Neural crest cell (in vitro differentiated cells): ENCODE data around the gene LRFN5. TPM values are rescaled to one million over a fixed set of nuclear protein-coding genes. Genes with fewer than 3 reads are reported as not detected.

Source experiments
- DNase-seq: peaks from one replicate; pipeline ENCODE4 v3.0.0; 2021; ENCODE audit warnings: low read depth, mixed read lengths, low spot score
- H3K27ac Mint-ChIP-seq: one replicate; pipeline ENCODE4 v1.8.0; 2021; ENCODE audit warnings: mild to moderate bottlenecking, mixed read lengths; ENCODE audit not compliant: unreplicated experiment
- H3K27me3 Mint-ChIP-seq: 2 replicates; pipeline ENCODE4 v1.8.0; 2021; ENCODE audit warnings: low read depth, mild to moderate bottlenecking, mixed read lengths
- H3K36me3 Mint-ChIP-seq: 2 replicates; pipeline ENCODE4 v1.8.0; 2021; ENCODE audit warnings: low read depth, mild to moderate bottlenecking, mixed read lengths
- H3K4me1 Mint-ChIP-seq: 2 replicates; pipeline ENCODE4 v1.8.0; 2021; ENCODE audit warnings: mixed read lengths
- H3K4me3 Mint-ChIP-seq: one replicate; pipeline ENCODE4 v1.8.0; 2021; ENCODE audit warnings: mild to moderate bottlenecking, mixed read lengths
- H3K9me3 Mint-ChIP-seq: 2 replicates; pipeline ENCODE4 v1.8.0; 2021; ENCODE audit warnings: mixed read lengths
- total RNA-seq: library from RNA; stranded (reverse); gene quantifications from 2 replicates; pipeline ENCODE4 v1.2.1, GENCODE V29; 2021
- TF ChIP-seq, protein P1 (sequence below): fragments of 200-600 bp; sonication (generic); conservative IDR thresholded peaks from 2 replicates; pipeline ENCODE4 v1.5.0; 2021; ENCODE audit warnings: antibody characterized with exemption, mild to moderate bottlenecking

LRFN5 gene
- total RNA-seq, 1 donor from 2014 or later, result 1.3 TPM

DNA sequence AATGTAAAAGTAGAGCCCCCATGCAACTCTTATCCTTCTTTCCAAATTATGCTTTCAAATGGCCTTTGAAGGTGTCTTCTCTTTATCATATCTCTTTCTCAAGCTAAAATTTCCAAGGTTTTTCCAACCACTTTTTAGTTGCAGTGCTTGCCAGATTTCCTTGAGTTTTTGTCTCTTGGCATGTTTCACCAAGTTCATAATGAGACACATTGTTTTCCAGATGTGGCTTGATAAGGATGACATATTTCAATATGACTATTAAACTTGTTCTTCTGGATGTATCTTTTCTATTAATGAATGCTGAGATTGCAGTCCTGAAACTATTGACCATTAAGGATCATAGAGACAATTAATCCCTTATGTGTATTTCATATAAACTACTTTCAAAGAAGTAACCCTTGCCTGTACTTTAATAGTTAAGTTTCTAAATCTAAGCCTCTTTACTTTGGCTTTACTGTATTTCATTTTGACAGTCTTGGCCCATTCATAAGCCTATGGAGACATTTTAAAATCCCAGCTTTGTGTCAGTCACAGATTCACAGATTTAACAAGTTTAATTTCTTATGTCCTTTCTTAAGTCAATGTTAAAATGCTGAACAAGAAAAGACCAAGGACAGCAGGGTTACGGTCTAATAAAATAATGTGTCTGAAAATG, 151.5 kb downstream of the LRFN5 start:
- Mint-ChIP-seq H3K4me1 (no peaks in the 10 kb centered on the region), H3K27ac (no peak overlapping the region), H3K36me3 (peaks cover 5% of the 10 kb centered on the region), H3K27me3 (no peaks in the 10 kb centered on the region), H3K4me3 (no peak overlapping the region), H3K9me3 (peaks cover 4% of the 10 kb centered on the region)
- DNase-seq, result no peak
- TF ChIP-seq, protein P1, sequence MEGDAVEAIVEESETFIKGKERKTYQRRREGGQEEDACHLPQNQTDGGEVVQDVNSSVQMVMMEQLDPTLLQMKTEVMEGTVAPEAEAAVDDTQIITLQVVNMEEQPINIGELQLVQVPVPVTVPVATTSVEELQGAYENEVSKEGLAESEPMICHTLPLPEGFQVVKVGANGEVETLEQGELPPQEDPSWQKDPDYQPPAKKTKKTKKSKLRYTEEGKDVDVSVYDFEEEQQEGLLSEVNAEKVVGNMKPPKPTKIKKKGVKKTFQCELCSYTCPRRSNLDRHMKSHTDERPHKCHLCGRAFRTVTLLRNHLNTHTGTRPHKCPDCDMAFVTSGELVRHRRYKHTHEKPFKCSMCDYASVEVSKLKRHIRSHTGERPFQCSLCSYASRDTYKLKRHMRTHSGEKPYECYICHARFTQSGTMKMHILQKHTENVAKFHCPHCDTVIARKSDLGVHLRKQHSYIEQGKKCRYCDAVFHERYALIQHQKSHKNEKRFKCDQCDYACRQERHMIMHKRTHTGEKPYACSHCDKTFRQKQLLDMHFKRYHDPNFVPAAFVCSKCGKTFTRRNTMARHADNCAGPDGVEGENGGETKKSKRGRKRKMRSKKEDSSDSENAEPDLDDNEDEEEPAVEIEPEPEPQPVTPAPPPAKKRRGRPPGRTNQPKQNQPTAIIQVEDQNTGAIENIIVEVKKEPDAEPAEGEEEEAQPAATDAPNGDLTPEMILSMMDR, result no peak

GRCh38 chr14:41761204-41761603, 154.5 kb downstream of the LRFN5 start:
- TF ChIP-seq, protein P1, result no peak
- Mint-ChIP-seq H3K4me1 (no peaks in the 10 kb centered on the region), H3K9me3 (no peaks in the 10 kb centered on the region), H3K27ac (no peak overlapping the region), H3K4me3 (no peak overlapping the region), H3K27me3 (no peaks in the 10 kb centered on the region), H3K36me3 (peaks cover 3% of the 10 kb centered on the region)
- DNase-seq, result no peak

- TF ChIP-seq, protein P1, result no peak
- peaks cover 5% of the 10 kb centered on the region for H3K9me3 Mint-ChIP-seq
- no peak overlapping the region for H3K27ac Mint-ChIP-seq
- no peaks in the 10 kb centered on the region for H3K4me1 Mint-ChIP-seq
- no peaks in the 10 kb centered on the region for H3K36me3 Mint-ChIP-seq
- H3K4me3 Mint-ChIP-seq, result no peak overlapping the region
- no peaks in the 10 kb centered on the region for H3K27me3 Mint-ChIP-seq
- no peak for DNase-seq
These were observed 160.1 kb downstream of the LRFN5 start for GRCh38 chr14:41766772-41767171.

GRCh38 chr14:41773536-41774279, 167.0 kb downstream of the LRFN5 start:
- Mint-ChIP-seq H3K27ac (no peak overlapping the region), H3K4me3 (no peak overlapping the region), H3K9me3 (peaks cover 9% of the 10 kb centered on the region), H3K4me1 (peaks cover 5% of the 10 kb centered on the region), H3K36me3 (no peaks in the 10 kb centered on the region), H3K27me3 (no peaks in the 10 kb centered on the region)
- no peak for DNase-seq
- TF ChIP-seq, protein P1, result no peak

DNA sequence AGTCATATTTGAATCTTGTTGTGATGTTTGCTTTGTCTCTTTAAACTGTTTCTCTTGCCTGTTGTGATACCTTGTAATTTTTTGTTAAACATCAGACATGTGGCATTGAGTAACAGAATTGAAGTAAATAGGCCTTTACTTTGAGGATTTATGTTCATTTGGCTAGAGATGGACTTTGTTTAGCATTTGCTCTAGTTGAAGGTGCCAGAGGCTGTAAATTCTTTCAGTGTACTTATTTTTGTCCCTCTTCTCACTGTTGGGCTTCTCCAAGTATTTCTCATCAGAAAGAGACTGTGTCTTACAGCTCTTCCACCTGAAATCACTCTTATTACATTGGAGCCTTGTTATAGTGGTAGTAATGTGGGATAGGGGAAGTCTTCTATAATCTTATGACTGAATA, 175.8 kb downstream of the LRFN5 start:
- Mint-ChIP-seq H3K4me3 (no peak overlapping the region), H3K4me1 (no peaks in the 10 kb centered on the region), H3K36me3 (no peaks in the 10 kb centered on the region), H3K27ac (no peak overlapping the region), H3K9me3 (no peaks in the 10 kb centered on the region), H3K27me3 (no peaks in the 10 kb centered on the region)
- TF ChIP-seq, protein P1, result no peak
- DNase-seq, result no peak
